Fibroblast of peridontal ligament (primary cell): ENCODE results near the gene RBMY1F.
"Not testable (repeated sequence)": the region's sequence is repeated elsewhere in the genome, so short reads cannot be mapped to it uniquely, and the experiment has no call there.

Experiments
- DNase-seq: peaks from one replicate; pipeline ENCODE4 v3.0.0-alpha.2; 2010; ENCODE audit errors: extremely low read depth

Gene RBMY1F

GRCh38 chrY:22182823-22183222 lies at the start of gene RBMY1F:
TSS of gene RBMY1F (minus strand) at chrY:22182923. CDS start at chrY:22180969, 1,954 bp downstream.
- not testable (repeated sequence) for DNase-seq

- not testable (repeated sequence) for DNase-seq
These were observed 31.6 kb downstream of the RBMY1F start for GRCh38 chrY:22151144-22151543.

GRCh38 chrY:22141011-22141695 lies 41.6 kb downstream of the RBMY1F start:
- DNase-seq: not testable (repeated sequence)

GRCh38 chrY:22134719-22135118 lies 48.0 kb downstream of the RBMY1F start:
- not testable (repeated sequence) for DNase-seq

- not testable (repeated sequence) for DNase-seq
These were observed 52.2 kb downstream of the RBMY1F start for GRCh38 chrY:22130494-22130893.
